GM12878 (cell line): Measurements from ENCODE around the gene UQCC5. TPM values are rescaled to one million over a fixed set of nuclear protein-coding genes. Genes with fewer than 3 reads are reported as not detected.

ENCODE experiments used
- ATAC-seq: fragments of 200-7000 bp; cut with Tn5 transposase; 3 replicates; pipeline ENCODE4 v1.9.1; 2020; ENCODE audit warnings: mild to moderate bottlenecking, moderate library complexity
- BruUV-seq: library from RNA; stranded (reverse); fragments of 400-500 nt; replicated peaks from 2 replicates; lab custom pipeline; 2021; lab: Mats Ljungman, UMichigan
- CTCF ChIA-PET: fragments of 300-600 bp; sonication (Branson Sonifier 250); formaldehyde crosslinking; extraction: SDS; loops from one replicate; lab custom pipeline; 2021; ENCODE audit warnings: inconsistent platforms; lab: Yijun Ruan, JAX
- POLR2A ChIA-PET: fragments of 350-600 bp; formaldehyde crosslinking; extraction: SDS; loops from one replicate; lab custom pipeline; 2021; ENCODE audit warnings: inconsistent platforms; lab: Charles Lee
- RAD21 ChIA-PET: fragments of 300-600 bp; sonication (Branson Sonifier 250); formaldehyde crosslinking; loops from one replicate; lab custom pipeline; 2023; ENCODE audit warnings: antibody characterized with exemption; ENCODE audit not compliant: unreplicated experiment; lab: Charles Lee
- SMC1A ChIA-PET: fragments of 300-600 bp; sonication (Branson Sonifier 250); formaldehyde crosslinking; loops from one replicate; lab custom pipeline; 2023; ENCODE audit not compliant: unreplicated experiment, uncharacterized antibody; lab: Charles Lee
- DNase-seq: peaks from one replicate; pipeline ENCODE4 v3.0.0-alpha.2; 2011; ENCODE audit warnings: low read depth, low spot score
- FAIRE-seq: peaks from 3 replicates; lab custom pipeline; 2011; peaks lifted over from hg19 to GRCh38; lab: Jason Lieb, UNC
- H2AFZ ChIP-seq: 2 replicates; pipeline ENCODE4 v1.6.0; 2011; ENCODE audit warnings: low read depth, low read length, control low read depth; ENCODE audit not compliant: control insufficient read depth
- H3K27ac ChIP-seq: 2 replicates; pipeline ENCODE4 v1.5.1; 2011; ENCODE audit warnings: control low read depth; ENCODE audit not compliant: control insufficient read depth, insufficient read depth
- H3K27me3 ChIP-seq, 2 experiments: replicated peaks in 1 of 2; 2 replicates each; pipeline versions ENCODE4 v1.6.0 to v1.6.1; 2011; ENCODE audit warnings: low read length in 1 of 2; ENCODE audit not compliant: control insufficient read depth in 2 of 2, insufficient read depth in 2 of 2
- H3K36me3 ChIP-seq, 2 experiments: 2 replicates each; pipeline ENCODE4 v1.5.1; 2011; ENCODE audit warnings: low read length in 1 of 2; ENCODE audit not compliant: control insufficient read depth in 2 of 2, insufficient read depth in 2 of 2
- H3K4me1 ChIP-seq: 2 replicates; pipeline ENCODE4 v1.6.1; 2011; ENCODE audit warnings: mild to moderate bottlenecking, low read length, moderate library complexity, mixed read lengths; ENCODE audit not compliant: control insufficient read depth, insufficient read depth
- H3K4me2 ChIP-seq: 2 replicates; pipeline ENCODE4 v1.6.0; 2011; ENCODE audit warnings: control low read depth; ENCODE audit not compliant: control insufficient read depth, insufficient read depth
- H3K4me3 ChIP-seq: fragments of 200-600 bp; sonication (generic); 2 replicates; pipeline ENCODE4 v1.5.1; 2016
- H3K79me2 ChIP-seq: 2 replicates; pipeline ENCODE4 v1.6.0; 2011; ENCODE audit warnings: low read length; ENCODE audit not compliant: control insufficient read depth, insufficient read depth
- H3K9ac ChIP-seq: 2 replicates; pipeline ENCODE4 v1.8.0; 2011; ENCODE audit warnings: low read length, control low read depth, mixed read lengths; ENCODE audit not compliant: control insufficient read depth, insufficient read depth
- H3K9me3 ChIP-seq: replicated peaks from 3 replicates; pipeline ENCODE4 v1.5.1; 2011; ENCODE audit warnings: mild to moderate bottlenecking, low read length; ENCODE audit not compliant: control insufficient read depth, insufficient read depth
- H4K20me1 ChIP-seq: 2 replicates; pipeline ENCODE4 v1.6.0; 2011; ENCODE audit not compliant: control insufficient read depth, insufficient read depth
- ASH2L ChIP-seq: fragments of 300-600, 200-600 bp; sonication (generic); IDR thresholded peaks from 2 replicates; pipeline ENCODE4 v1.6.1; 2017; ENCODE audit warnings: low read depth, mild to moderate bottlenecking, borderline replicate concordance
- BACH1 ChIP-seq: fragments of 450-650 bp; IDR thresholded peaks from 2 replicates; pipeline ENCODE4 v1.6.1; 2017; ENCODE audit warnings: mild to moderate bottlenecking, borderline replicate concordance
- CEBPB ChIP-seq, 2 experiments: fragments of 150-350 bp in 1 of 2; IDR thresholded peaks; 2 replicates each; pipeline ENCODE4 v1.6.1; 2012 to 2014; ENCODE audit warnings: low read depth in 2 of 2, low read length in 2 of 2, borderline replicate concordance in 1 of 2, inconsistent platforms in 1 of 2
- ELK1 ChIP-seq: IDR thresholded peaks from 2 replicates; pipeline ENCODE4 v1.6.1; 2012; ENCODE audit warnings: low read depth, low read length, improper control_type of control experiment
- ESRRA ChIP-seq: IDR thresholded peaks from 2 replicates; pipeline ENCODE4 v1.6.1; 2012; ENCODE audit warnings: mild to moderate bottlenecking, low read length, improper control_type of control experiment
- KLF5 ChIP-seq: fragments of 450-650 bp; IDR thresholded peaks from 2 replicates; pipeline ENCODE4 v1.6.1; 2014; ENCODE audit warnings: mild to moderate bottlenecking; ENCODE audit not compliant: partially characterized antibody
- NR2C2 ChIP-seq: IDR thresholded peaks from 2 replicates; pipeline ENCODE4 v1.6.1; 2011; ENCODE audit warnings: borderline replicate concordance, low read depth; ENCODE audit not compliant: control insufficient read depth, insufficient read length
- PKNOX1 ChIP-seq: fragments of 450-650 bp; IDR thresholded peaks from 2 replicates; pipeline ENCODE4 v1.6.1; 2016; ENCODE audit warnings: mild to moderate bottlenecking
- PML ChIP-seq: IDR thresholded peaks from 2 replicates; pipeline ENCODE4 v1.6.1; 2012; ENCODE audit warnings: low read length, inconsistent platforms
- RAD51 ChIP-seq: fragments of 450-650 bp; IDR thresholded peaks from 2 replicates; pipeline ENCODE4 v1.6.1; 2016; ENCODE audit warnings: moderate library complexity, mild to moderate bottlenecking, inconsistent platforms
- SMARCA5 ChIP-seq: fragments of 450-650 bp; IDR thresholded peaks from 2 replicates; pipeline ENCODE4 v1.6.1; 2017; ENCODE audit warnings: mild to moderate bottlenecking
- SRF ChIP-seq, 2 experiments: IDR thresholded peaks; 2 replicates each; pipeline ENCODE4 v1.6.1; 2011; ENCODE audit warnings: low read depth in 2 of 2, low read length in 2 of 2, mild to moderate bottlenecking in 1 of 2, moderate library complexity in 1 of 2
- ZBTB33 ChIP-seq: fragments of 450-650 bp; IDR thresholded peaks from 2 replicates; pipeline ENCODE4 v1.6.1; 2017; ENCODE audit warnings: mild to moderate bottlenecking
- WGBS: methylation state at CpG from one replicate; pipeline ENCODE4 v1.1.6; 2016; ENCODE audit warnings: low lambda C conversion rate; ENCODE audit not compliant: insufficient replicate concordance, insufficient coverage; ENCODE audit errors: missing lambda C conversion rate; 5-methylcytosine and 5-hydroxymethylcytosine counted together
- in situ Hi-C: fragments of 300-500 bp; cut with MboI; formaldehyde crosslinking; loops from 9 replicates; pipeline ENCODE4 v1.14.3; 2018; ENCODE audit warnings: mixed read lengths
- intact Hi-C: fragments of 100-400 bp; cut with micrococcal nuclease; formaldehyde crosslinking; loops from one replicate; pipeline ENCODE4 v1.14.2; 2022; ENCODE audit not compliant: unreplicated experiment
- polyA plus RNA-seq, 11 experiments: library from polyadenylated mRNA; depleted of rRNA in 4 of 11; unstranded in 6 of 11; stranded (reverse) in 5 of 11; fragments of >200 nt; fragmentation: Nextera tagmentation in 4 of 11; fragmentation: Illumina TruSeq in 1 of 11; extraction: Ambion mirVana in 4 of 11; extraction: Trizol in 1 of 11; gene quantifications; 1 replicate in 1 of 11; 2 replicates in 10 of 11; pipeline versions ENCODE4 v1.2.1 to v1.2.3, GENCODE V29; 2011 to 2016; ENCODE audit warnings: inconsistent platforms in 2 of 11, missing spikeins in 2 of 11, low read depth in 1 of 11
- total RNA-seq, 4 experiments: library from RNA; depleted of rRNA in 3 of 4; stranded (reverse); fragments of >200 nt in 3 of 4; fragmentation: Illumina TruSeq in 1 of 4; extraction: Trizol in 1 of 4; gene quantifications; 2 replicates each; pipeline versions ENCODE4 v1.2.1 to v1.2.3, GENCODE V29; 2013 to 2021

Gene UQCC5
- total and polyA plus RNA-seq, 10 of the 15 experiments (the other 5 are each of a cell fraction or from before 2014, with no cell fraction given): 15.1 to 84.8 (median 28.0) TPM

GRCh38 chr3:52554026-52554755 lies 17.8 kb downstream of the UQCC5 start:
- no peaks in the 10 kb centered on the region for H3K4me1 ChIP-seq
- H3K27ac ChIP-seq: no peak overlapping the region
- no peaks in the 10 kb centered on the region for H3K27me3 ChIP-seq
- no peaks in the 10 kb centered on the region for H4K20me1 ChIP-seq
- no peaks in the 10 kb centered on the region for H3K79me2 ChIP-seq
- no peak overlapping the region for H3K4me2 ChIP-seq
- H3K9me3 ChIP-seq: no peaks in the 10 kb centered on the region
- ChIA-PET RAD21 (no interaction called here), SMC1A (no interaction called here), POLR2A (no interaction called here), CTCF (no interaction called here)
- peaks cover 4 to 35% of the 10 kb centered on the region in 2 experiments for H3K36me3 ChIP-seq
- TF ChIP-seq PKNOX1: no peak
- no peak for TF ChIP-seq BACH1
- no peak for TF ChIP-seq SMARCA5
- no peak for TF ChIP-seq NR2C2
- TF ChIP-seq ESRRA: no peak
- no peak for TF ChIP-seq KLF5
- TF ChIP-seq ELK1: no peak
- TF ChIP-seq ASH2L: no peak
- no peak for TF ChIP-seq SRF (IDR thresholded peaks at IDR 0.05; ENCODE audit: low read depth in 2 of 2, low read length in 2 of 2)
- no peak for TF ChIP-seq RAD51
- no peak for TF ChIP-seq ZBTB33
- no peak for TF ChIP-seq PML
- no peak for TF ChIP-seq CEBPB (IDR thresholded peaks at IDR 0.05; ENCODE audit: borderline replicate concordance in 1 of 2, low read depth in 2 of 2, low read length in 2 of 2)
- in situ Hi-C loops: no loop called here
- intact Hi-C loops: no loop called here
- H2AFZ ChIP-seq: no peak overlapping the region
- ATAC-seq (no peak), FAIRE-seq (no peak), DNase-seq (no peak)
- 88% methylated on average over 5 of the region's 5 CpGs for WGBS
- no TSS peak for BruUV-seq
- no peak overlapping the region for H3K4me3 ChIP-seq
- no peak overlapping the region for H3K9ac ChIP-seq
